Esophagus muscularis mucosa (tissue), 4 donors: ENCODE measurements around the gene GTPBP10. TPM values are rescaled to one million over a fixed set of nuclear protein-coding genes. Genes with fewer than 3 reads are reported as not detected.
"Not testable (repeated sequence)": the region's sequence is repeated elsewhere in the genome, so short reads cannot be mapped to it uniquely, and the experiment has no call there.

Experiments
- DNase-seq: peaks from one replicate; pipeline ENCODE4 v3.0.0-alpha.2; 2017; ENCODE audit errors: extremely low spot score
- H3K27ac ChIP-seq, 4 donors: fragments of 200-600 bp; sonication (generic); replicated peaks in 1 of 4; 1 replicate in 3 of 4; 2 replicates in 1 of 4; pipeline ENCODE4 v1.5.1; 2016 to 2019; ENCODE audit warnings: mild to moderate bottlenecking in 1 of 4
- H3K27me3 ChIP-seq, 4 donors: fragments of 200-600 bp; sonication (generic); one replicate each; pipeline versions ENCODE4 v1.5.1 to v1.6.0; 2016 to 2019
- H3K36me3 ChIP-seq, 4 donors: fragments of 200-600 bp; sonication (generic); one replicate each; pipeline ENCODE4 v1.5.1; 2016 to 2019
- H3K4me1 ChIP-seq, 4 donors: fragments of 200-600 bp; sonication (generic); one replicate each; pipeline ENCODE4 v1.5.1; 2016 to 2019
- H3K4me3 ChIP-seq, 4 donors: fragments of 200-600 bp; sonication (generic); 1 replicate in 2 of 4; 2 replicates in 2 of 4; pipeline ENCODE4 v1.5.1; 2016 to 2019; ENCODE audit warnings: mild to moderate bottlenecking in 4 of 4, moderate library complexity in 1 of 4
- H3K9me3 ChIP-seq, 4 donors: fragments of 200-600 bp; sonication (generic); 1 replicate in 3 of 4; 2 replicates in 1 of 4; pipeline ENCODE4 v1.5.1; 2016 to 2019
- EP300 ChIP-seq: sonication (generic); formaldehyde crosslinking; IDR thresholded peaks from one replicate; pipeline ENCODE4 v1.6.1; 2017; ENCODE audit warnings: antibody characterized with exemption
- POLR2A ChIP-seq: fragments of 450-650 bp; IDR thresholded peaks from one replicate; pipeline ENCODE4 v1.6.1; 2017; ENCODE audit warnings: antibody characterized with exemption, moderate library complexity, mild to moderate bottlenecking, low read depth
- POLR2AphosphoS5 ChIP-seq, 2 donors: sonication (generic); formaldehyde crosslinking; IDR thresholded peaks; one replicate each; pipeline ENCODE4 v1.6.1; 2017; ENCODE audit warnings: antibody characterized with exemption in 2 of 2
- WGBS: methylation state at CpG from one replicate; pipeline ENCODE4 v1.1.5; 2018; 5-methylcytosine and 5-hydroxymethylcytosine counted together
- intact Hi-C: fragments of 100-400 bp; cut with DNase I; formaldehyde crosslinking; loops from one replicate; pipeline ENCODE4 v1.15.1; 2023
- total RNA-seq, 4 donors: library from RNA; depleted of rRNA; stranded (reverse); fragments of >200 nt; gene quantifications; one replicate each; pipeline versions ENCODE4 v1.1.0 to v1.2.1, GENCODE V29; 2016
- TF ChIP-seq, protein P1 (sequence below), 3 experiments: fragments of 200-600 bp in 2 of 3; fragments of 450-650 bp in 1 of 3; sonication (generic) in 2 of 3; IDR thresholded peaks; one replicate each; pipeline ENCODE4 v1.5.1; 2017 to 2019; ENCODE audit warnings: antibody characterized with exemption in 3 of 3, mild to moderate bottlenecking in 2 of 3, moderate library complexity in 1 of 3

The GTPBP10 gene
- total RNA-seq, 4 donors from 2014 or later, result 9.6 to 14.4 (median 12.4) TPM

- Histone ChIP-seq H3K4me1 (peaks cover 9 to 21% (median 18%) of the 10 kb centered on the region in 4 donors), H3K27ac (no peak overlapping the region), H3K9me3 (no peaks in the 10 kb centered on the region), H3K27me3 (no peaks in the 10 kb centered on the region), H3K36me3 (peaks cover 0 to 17% (median 3%) of the 10 kb centered on the region in 4 donors), H3K4me3 (no peak overlapping the region)
- intact Hi-C loops, result loop anchor here (5.0 kb wide), 1 partner anchor 53 kb away; the partner anchor contains the start of gene CLDN12
- 89% methylated on average over 4 of the region's 4 CpGs for WGBS
- TF ChIP-seq POLR2AphosphoS5 (IDR thresholded peaks at IDR 0.05) (no peak), POLR2A (no peak), EP300 (no peak)
- TF ChIP-seq, protein P1, sequence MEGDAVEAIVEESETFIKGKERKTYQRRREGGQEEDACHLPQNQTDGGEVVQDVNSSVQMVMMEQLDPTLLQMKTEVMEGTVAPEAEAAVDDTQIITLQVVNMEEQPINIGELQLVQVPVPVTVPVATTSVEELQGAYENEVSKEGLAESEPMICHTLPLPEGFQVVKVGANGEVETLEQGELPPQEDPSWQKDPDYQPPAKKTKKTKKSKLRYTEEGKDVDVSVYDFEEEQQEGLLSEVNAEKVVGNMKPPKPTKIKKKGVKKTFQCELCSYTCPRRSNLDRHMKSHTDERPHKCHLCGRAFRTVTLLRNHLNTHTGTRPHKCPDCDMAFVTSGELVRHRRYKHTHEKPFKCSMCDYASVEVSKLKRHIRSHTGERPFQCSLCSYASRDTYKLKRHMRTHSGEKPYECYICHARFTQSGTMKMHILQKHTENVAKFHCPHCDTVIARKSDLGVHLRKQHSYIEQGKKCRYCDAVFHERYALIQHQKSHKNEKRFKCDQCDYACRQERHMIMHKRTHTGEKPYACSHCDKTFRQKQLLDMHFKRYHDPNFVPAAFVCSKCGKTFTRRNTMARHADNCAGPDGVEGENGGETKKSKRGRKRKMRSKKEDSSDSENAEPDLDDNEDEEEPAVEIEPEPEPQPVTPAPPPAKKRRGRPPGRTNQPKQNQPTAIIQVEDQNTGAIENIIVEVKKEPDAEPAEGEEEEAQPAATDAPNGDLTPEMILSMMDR (IDR thresholded peaks at IDR 0.05), result no peak
- no peak for DNase-seq
Measured at GRCh38 chr7:90349305-90349704, 2.8 kb downstream of the GTPBP10 start.

GRCh38 chr7:90350032-90350431 lies 3.5 kb downstream of the GTPBP10 start:
- DNase-seq, intact Hi-C loops: not testable (repeated sequence)
- WGBS, result 95% methylated on average over 3 of the region's 3 CpGs

GRCh38 chr7:90351987-90352386 lies 5.5 kb downstream of the GTPBP10 start:
- Histone ChIP-seq H3K4me3 (no peak overlapping the region), H3K36me3 (peaks cover 8 to 36% (median 20%) of the 10 kb centered on the region in 4 donors), H3K27me3 (no peaks in the 10 kb centered on the region), H3K27ac (no peak overlapping the region), H3K9me3 (no peaks in the 10 kb centered on the region), H3K4me1 (peaks cover 9 to 15% (median 11%) of the 10 kb centered on the region in 4 donors)
- TF ChIP-seq POLR2AphosphoS5 (IDR thresholded peaks at IDR 0.05) (no peak), POLR2A (no peak), EP300 (no peak)
- TF ChIP-seq, protein P1 (IDR thresholded peaks at IDR 0.05), result no peak
- intact Hi-C loops, result no loop called here
- DNase-seq, result no peak

More at GRCh38 chr7:90350032-90350431, 3.5 kb downstream of the GTPBP10 start:
- not testable (repeated sequence) for H3K4me3 ChIP-seq, H3K27ac ChIP-seq, H3K27me3 ChIP-seq, H3K9me3 ChIP-seq
- H3K36me3 ChIP-seq, result peaks cover 0 to 17% (median 6%) of the 10 kb centered on the region in 4 donors
- peaks cover 9 to 21% (median 18%) of the 10 kb centered on the region in 4 donors for H3K4me1 ChIP-seq

- intact Hi-C loops, result no loop called here
- Histone ChIP-seq H3K4me3 (no peak overlapping the region), H3K9me3 (no peaks in the 10 kb centered on the region), H3K4me1 (no peaks in the 10 kb centered on the region), H3K36me3 (peaks cover 33 to 88% (median 67%) of the 10 kb centered on the region in 4 donors), H3K27me3 (no peaks in the 10 kb centered on the region), H3K27ac (no peak overlapping the region)
- 89% methylated on average over 1 of the region's 1 CpG for WGBS
- DNase-seq, result no peak
- TF ChIP-seq POLR2AphosphoS5 (IDR thresholded peaks at IDR 0.05), result no peak
- TF ChIP-seq, protein P1 (IDR thresholded peaks at IDR 0.05), result no peak
- no peak for TF ChIP-seq EP300
- no peak for TF ChIP-seq POLR2A
Measured at GRCh38 chr7:90383422-90383821, 36.9 kb downstream of the GTPBP10 start.

DNA sequence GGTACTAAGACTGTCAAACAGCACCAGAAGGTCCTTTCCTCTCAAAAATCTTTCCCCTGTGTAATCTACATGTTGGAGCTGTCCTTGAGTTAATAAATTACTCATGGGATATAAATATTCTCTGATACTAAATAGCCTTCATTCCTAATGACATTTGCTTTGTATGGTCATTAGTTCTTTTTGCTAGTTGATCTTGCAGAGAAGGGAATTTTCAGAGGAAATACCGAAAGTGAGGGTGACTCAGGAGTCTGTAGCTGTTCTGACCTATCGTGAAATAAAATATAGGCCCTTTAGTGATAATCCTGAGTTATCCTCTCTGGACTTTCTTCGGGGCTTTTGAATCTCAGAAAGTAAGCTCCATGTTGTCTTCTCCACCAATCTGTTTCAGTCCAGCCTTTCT lies 37.3 kb downstream of the GTPBP10 start:
- Histone ChIP-seq H3K27me3 (no peaks in the 10 kb centered on the region), H3K4me3 (no peak overlapping the region), H3K27ac (no peak overlapping the region), H3K36me3 (peaks cover 28 to 84% (median 63%) of the 10 kb centered on the region in 4 donors), H3K4me1 (no peaks in the 10 kb centered on the region), H3K9me3 (no peaks in the 10 kb centered on the region)
- intact Hi-C loops, result no loop called here
- no peak for TF ChIP-seq EP300
- no peak for TF ChIP-seq POLR2AphosphoS5 (IDR thresholded peaks at IDR 0.05)
- TF ChIP-seq, protein P1 (IDR thresholded peaks at IDR 0.05), result no peak
- no peak for TF ChIP-seq POLR2A
- DNase-seq, result no peak
- WGBS, result 76% methylated on average over 3 of the region's 3 CpGs
